Activated CD8-positive, alpha-beta memory T cell treated with anti-CD3 and anti-CD28 coated beads for 1 hour (primary cell): ENCODE data around the gene BDKRB1.

Experiments
- DNase-seq, 2 donors: peaks; one replicate each; pipeline ENCODE4 v3.0.0-alpha.2; 2020; ENCODE audit warnings: low read depth in 1 of 2; ENCODE audit errors: extremely low read depth in 1 of 2

BDKRB1 gene

DNA sequence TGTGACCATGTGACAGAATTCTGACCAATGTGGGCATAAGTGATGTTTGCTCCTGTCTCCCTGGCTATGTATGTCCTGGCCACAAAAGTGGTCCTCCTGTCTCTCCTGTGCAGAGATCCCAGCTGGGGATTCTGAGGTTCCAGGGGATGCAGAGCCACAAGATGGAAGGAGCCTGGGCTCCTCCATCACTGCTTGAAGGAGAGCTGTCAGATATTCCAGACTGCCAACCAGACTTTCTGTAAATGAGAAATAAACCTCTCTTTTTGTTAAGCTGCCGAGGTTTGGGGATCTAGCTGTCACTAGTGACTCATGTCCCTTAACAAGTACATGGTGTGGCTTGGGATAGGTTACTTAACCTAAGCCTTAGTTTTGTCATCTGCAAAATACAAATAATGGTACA lies 21.9 kb downstream of the BDKRB1 start:
- no peak for DNase-seq

DNA sequence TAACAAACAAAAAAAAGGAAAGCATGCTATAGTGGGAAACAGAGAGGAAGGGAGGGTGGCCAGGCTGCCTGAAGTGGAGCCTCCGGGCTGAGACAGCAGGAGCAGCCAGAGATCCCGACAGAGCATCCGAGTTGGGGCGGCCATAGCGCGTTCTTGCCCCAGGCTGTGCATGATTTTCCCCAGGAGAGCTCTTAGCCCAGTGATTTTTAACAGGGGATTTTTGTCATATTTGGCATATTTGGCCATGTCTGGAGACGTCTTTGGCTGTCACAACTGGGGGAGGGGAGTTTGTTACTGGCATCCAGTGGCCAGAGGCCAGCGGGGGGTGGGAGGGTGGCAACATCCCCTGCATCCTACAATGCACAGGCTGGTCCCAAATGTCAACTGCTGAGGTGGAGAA lies 23.6 kb downstream of the BDKRB1 start:
- DNase-seq = no peak

DNA sequence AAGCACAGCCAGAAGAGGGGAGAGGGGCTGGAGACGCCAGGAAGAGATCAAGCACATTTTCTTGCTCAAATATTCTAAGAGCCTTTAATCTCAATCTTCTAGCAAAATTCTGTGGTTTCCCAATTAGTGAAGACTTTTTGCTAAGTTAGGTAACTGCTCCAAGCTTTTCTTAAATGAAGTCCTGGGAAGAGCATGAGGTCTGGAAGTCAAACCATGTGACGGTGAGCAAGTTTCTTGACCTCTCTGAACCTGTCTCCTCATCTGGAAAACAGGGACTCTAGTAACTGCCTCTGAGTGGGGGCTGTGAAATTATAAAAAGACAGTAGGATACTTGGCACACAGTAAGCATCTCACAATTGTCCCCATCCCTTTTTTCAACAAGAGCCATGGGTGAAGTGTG lies 24.1 kb downstream of the BDKRB1 start:
- no peak for DNase-seq

DNA sequence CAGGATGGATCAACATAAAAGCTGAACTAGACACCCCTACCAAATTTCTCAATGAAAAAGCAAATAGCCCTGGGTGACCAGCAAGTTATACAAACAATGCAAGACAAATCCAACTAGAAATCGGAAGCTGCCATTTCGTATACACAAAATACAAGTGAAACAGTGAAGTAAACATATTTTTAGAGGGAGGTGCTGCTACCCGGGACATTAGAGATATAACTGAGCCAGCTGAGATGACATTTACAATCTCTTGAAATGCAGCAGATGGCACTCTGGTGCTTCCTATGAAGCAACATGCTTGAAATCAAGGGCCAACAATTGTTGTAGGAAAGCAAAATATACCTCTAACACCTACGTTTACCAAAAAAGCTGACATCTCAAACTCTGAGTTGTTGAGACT lies 25.5 kb downstream of the BDKRB1 start:
- DNase-seq = no peak

DNA sequence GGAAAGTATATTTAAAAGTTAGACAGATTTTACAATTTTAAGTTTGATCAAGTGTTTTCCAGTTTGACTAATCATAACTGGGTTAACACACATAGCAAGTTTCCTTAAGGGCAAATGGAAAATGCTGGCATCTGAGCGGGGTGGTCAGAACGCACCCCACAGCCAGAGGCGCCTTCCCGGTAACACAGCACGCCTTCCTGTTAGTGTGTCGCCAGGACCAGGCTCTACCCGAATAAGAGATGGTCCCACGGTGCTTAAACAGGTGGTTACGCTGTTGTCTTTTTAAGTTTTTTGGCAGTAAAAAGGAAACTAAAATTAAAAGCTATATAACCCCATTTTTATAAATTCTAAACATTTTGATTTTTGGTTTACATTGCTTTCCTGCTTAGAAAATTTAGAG lies 28.0 kb downstream of the BDKRB1 start:
- no peak for DNase-seq

DNA sequence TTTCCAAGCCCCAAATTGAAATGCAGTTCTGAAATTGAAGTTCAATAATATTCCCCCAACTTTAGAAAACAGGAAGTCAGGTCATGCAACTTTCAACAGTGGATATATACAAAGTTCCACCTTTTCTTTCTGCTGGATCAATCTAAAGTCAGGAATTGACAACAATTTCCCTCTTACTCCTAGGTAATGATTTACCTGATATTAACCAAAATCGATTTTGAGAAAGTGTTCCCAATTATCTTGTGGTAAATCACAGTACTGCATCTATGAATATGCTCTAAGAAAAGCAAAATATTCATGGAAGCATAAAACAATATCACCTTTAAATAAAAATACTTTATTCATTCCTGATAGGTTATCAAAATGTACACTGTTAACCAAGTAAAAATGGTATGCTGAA lies 28.4 kb downstream of the BDKRB1 start:
- DNase-seq = no peak

DNA sequence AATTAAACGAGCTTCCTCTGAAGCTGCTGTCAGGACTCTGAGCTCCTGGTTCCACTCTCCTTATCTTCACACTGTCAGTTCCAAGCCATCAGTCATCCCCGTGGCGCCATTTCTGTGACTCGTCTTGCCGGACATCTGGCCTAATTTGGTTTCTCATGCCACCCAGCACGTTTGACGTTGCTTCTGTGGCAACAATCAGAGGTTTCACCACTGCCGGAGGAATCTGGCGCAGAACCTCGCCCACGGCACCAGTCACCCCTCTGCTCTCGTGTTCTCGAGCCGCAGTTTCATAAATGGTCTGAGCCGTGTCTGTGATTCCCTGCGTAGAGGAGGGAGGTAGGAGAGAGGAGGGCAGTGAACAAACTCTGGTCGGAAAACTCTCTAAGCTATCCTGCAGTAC lies 29.7 kb downstream of the BDKRB1 start:
- DNase-seq = no peak

DNA sequence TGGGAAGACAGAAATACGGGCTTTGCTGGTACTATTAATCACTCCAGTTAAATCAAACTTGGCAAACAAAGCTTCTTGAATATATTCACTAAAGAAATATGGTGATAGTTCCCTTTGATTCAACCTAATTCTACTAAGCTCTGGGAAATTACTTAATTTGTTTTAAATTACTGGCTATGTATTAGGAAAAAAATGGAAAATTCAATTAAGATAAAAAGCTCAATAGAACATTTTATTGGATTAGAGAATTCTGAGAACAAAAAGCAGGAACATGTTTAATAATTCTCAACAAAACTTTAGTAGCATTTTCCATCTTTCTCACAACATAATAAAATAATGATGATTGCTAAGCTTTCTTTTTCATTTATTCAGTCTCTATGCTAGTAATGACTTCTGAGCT lies 30.2 kb downstream of the BDKRB1 start:
- no peak for DNase-seq

DNA sequence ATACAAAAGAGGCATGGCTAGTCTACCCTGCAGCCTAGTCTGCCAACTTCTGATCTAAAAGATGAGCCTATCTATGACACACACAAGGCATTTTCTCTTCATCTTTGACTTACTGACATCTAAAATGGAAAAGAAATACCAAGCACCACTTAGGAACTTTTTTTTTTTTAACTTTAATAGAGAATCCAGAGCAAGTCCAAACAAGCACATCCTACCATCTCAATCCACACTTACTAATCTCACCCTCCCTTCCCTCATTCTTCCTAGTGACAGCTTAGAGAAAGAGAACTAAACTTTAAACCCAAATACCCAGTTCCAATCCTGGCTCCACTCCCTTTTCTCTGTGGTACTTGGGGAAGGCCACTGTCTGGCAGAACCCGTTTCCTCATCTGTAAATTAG lies 31.8 kb downstream of the BDKRB1 start:
- no peak for DNase-seq

DNA sequence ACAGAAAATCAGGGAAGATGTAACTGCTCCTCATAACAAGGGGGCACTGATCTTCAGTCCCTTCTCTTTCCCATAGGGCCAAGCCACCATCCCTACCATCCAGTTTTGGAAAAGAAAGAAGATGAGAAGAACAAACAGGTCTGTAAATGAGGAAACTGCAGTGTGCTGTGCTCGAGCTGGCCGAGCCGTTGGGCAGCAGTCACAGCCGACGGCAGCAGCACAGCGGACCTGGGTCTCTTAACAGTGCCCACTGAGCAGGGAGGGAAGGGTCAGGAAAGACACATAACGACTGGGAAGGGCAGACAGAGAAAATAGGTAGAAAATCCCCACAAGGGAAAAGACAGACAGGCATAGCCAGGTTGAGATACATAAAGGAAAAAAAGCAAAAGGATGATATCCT lies 38.2 kb downstream of the BDKRB1 start:
- no peak for DNase-seq

DNA sequence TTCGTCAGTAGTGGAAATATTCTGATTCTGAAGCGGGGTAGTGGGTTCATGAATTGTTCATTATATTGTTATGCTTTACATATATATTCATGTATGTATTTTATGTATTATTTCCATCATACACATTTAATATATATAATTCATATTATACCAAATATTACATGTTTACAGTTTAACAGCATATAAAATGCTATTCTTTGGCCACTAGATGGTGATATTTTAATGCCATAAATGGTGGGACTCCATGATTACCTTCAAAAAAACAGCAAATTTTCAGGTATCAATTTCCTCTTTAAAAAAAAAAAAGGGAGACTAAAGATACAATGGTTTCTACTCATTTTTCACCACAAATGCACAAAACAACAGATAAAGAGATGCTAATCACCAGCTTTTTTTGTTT lies 41.0 kb downstream of the BDKRB1 start:
- DNase-seq = no peak

DNA sequence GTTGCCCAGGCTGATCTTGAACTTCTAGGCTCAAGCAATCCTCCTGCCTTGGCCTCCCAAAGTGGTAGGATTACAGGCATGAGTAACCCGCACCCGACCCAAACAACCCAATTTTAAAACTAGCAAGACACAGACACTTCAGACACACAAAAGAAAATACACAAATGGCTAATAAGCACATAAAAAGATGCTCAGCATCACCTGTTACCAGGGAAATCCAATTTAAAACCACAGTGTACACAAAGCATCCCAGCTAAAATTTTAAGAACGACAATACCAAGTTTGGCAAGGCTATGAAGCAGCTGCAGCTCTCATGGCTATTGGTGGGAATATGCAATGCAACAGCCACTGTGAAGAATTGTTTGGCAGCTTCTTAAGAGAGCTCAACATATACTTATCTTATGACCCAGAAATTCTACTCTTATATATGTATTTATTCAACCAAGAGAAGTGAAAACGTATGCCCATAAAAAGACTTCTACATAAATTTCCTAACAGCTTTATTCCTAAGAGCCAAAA lies 42.0 kb downstream of the BDKRB1 start:
- no peak for DNase-seq

DNA sequence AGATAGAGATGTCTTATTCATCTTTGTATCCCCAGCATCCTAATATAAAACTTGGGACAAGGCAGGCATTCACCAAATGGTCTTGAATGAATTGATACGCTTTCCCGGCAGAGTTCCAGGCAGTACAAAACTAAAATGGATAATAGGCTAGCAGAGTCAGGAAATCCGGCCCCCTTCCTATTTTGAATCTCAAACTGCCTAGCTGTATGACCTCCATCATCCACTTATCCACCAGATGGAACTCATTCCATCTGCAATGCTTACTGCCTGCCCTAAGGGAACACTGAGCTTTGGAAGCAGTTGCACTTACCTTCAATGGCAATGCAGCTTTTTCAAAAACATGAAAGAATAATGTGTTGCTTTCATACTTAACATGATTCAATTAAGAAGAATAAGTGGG lies 43.4 kb downstream of the BDKRB1 start:
- no peak for DNase-seq

DNA sequence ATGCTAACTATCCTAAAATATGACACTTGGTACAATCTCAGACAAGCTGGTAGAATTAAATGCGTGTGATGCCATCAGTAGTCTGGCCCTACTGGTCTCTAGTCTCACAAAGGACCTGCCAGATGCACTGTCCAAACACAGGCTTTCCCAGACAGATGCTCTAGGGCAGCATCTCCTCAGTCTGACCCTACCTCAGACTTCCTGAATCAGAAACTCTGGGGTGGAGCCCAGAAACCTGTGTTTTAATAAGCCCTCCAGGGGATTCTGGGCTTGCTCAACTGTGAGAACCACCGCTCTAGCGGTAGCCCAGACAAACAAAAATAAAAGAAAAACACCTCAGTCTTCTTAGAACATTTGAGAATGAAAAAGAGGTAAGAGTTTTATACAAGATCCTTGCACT lies 48.0 kb downstream of the BDKRB1 start:
- DNase-seq = no peak

DNA sequence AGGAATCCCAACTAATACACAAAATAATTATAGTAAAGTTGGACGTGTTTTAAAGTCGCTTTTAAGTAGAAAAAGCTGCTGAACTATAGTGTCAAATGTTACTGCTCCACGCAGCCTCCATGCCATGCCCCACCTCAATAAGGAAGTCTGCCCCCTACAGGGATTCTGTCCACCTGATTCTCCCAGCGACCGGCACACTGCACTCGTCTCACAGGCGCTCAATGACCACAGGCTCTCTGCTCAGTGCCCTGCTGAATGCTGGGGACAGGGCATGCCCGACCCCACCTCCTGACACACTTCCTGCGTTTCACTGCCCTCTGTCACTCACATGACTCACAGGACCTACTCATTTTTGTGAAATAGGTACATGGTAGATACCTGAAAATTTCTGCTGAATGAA lies 48.9 kb downstream of the BDKRB1 start:
- DNase-seq = no peak

DNA sequence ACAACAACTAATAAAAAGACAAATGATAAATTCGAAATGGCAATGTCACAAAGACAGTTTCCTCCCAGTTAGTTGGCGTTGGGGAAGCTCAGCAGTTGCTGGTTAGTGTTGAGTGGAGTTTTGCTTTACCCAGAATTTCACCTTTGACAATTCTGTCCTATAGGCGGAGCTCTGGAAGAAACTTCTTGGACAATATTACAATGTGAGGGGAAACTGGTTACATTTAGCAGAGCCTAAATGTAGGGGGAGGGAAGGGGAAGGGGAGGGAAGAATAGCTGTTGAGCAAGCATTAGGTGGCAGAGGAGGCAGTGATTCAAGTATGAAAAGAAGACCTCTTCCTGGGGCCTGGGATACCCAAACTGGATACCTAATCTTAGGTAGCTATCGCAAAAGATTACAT lies 51.4 kb downstream of the BDKRB1 start:
- no peak for DNase-seq

DNA sequence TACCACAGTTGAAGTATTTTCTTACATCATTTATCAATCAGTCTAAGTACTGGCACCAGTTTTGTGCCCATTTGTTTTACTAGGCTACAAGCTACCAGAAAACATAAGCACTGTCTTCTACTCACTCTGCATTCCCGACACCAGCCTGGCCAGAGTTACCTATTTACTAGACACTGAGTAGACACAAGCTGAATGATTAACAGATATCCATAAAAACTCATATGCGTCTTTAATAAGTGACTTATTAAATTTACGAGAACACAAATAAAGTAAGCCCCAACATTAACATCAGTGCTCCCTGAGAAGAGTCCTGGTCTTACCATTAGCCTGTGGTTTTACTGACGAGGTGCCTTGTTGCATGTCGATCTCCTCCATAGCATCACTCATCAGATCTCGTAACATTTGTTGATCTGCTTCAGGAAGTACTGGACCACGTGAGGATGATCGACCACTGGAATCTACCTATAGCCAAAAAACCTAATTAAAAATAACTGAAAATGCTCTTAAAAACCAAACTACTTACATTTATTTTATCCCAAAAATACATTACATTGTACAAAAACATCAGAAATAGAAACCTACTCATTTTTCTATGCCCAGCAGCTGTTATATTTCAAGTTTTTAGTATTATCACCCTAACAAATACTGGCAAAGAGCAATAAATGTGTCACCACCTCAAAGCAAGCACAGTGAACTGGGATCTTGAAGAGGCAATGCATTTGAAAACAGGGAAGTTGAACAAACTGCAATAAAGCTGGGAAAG lies 53.3 kb downstream of the BDKRB1 start:
- no peak for DNase-seq

DNA sequence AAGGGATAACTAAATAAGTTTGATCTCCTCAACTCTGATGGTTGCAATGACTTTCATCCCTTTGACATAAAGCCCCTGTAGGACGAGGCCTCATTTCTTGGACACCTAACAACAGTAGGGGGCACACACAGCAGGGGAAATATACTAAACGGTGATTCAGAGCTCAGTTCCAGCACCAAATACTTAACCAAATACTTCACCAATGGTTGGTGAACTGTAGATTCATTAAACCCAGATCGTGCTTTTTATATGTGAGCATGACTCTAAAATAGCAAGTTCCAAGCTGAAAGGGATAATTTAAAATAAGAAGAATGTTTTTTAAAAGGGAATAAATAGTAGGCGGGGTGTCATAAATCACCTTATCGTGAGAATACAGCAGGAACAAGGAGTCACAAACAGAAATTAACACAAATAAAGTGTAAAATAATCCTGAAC lies 53.9 kb downstream of the BDKRB1 start:
- DNase-seq = no peak

DNA sequence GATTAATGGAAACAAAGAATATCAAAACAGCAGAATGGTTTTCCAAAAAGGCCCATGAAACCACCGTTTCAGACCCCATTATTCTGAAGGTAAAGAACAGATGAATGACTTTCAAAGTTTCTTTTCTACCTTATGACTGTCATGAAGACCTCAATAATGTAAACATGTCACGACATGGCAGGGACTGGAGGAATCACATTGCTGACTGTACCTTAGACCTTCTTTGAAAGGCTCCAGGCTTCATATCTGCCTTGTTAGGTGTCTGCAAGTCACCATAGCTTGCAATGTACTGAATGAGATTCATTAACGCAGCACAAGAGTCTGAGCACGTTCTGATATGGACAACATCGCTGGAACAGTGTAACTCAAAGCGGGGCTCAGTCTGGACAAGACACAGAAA lies 54.9 kb downstream of the BDKRB1 start:
- no peak for DNase-seq
